Epidermal melanocyte (primary cell): Measurements from ENCODE around the gene SLC39A6.
"Not testable (repeated sequence)": the region's sequence is repeated elsewhere in the genome, so short reads cannot be mapped to it uniquely, and the experiment has no call there.

Experiments used
- DNase-seq: peaks from one replicate; pipeline ENCODE4 v3.0.0; 2011; ENCODE audit warnings: low spot score; ENCODE audit not compliant: insufficient read length

The SLC39A6 gene

GRCh38 chr18:36101943-36102342 lies 27.2 kb downstream of the SLC39A6 start:
- DNase-seq: no peak

- no peak for DNase-seq
These were observed 29.8 kb downstream of the SLC39A6 start for GRCh38 chr18:36099311-36099710.

DNA sequence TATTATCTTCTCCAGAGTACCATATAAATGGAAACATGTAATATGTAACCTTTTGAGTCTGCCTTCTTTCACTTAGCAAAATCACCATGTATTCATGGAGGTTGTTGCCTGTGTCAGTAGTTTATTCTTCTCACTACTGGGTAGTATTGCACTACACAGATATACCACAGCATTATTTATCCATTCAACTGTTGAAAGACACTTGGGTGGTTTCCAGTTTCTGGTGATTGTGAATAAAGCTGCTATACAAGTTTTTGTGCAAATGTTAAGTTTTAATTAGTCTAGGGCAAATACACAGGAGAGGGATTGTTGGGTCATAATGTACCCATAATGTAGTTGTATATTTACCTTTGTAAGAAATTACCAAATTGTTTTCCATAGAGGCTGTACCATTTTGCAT lies 32.2 kb downstream of the SLC39A6 start:
- no peak for DNase-seq

GRCh38 chr18:36095936-36096519 lies 33.1 kb downstream of the SLC39A6 start:
- DNase-seq: peak; percentile 40

DNA sequence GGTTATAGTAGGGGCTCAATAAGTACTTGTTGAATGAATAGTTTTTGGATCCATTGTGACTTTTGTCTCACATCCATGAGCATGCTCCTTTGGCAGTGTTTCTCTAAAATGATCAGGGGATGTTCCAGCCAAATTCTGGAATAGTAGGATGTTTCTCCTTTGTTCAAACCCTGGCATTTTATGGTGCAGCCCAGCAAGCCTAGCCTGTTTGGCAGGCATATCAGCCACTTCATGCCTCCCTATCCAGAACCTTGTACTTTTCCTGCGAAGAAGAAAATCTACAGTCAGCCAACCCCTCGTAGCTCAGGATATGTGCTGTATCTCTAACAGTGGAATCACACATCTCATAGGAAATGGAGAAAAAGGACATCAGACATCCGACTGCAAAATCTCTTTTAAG lies 34.7 kb downstream of the SLC39A6 start:
- DNase-seq: no peak

DNA sequence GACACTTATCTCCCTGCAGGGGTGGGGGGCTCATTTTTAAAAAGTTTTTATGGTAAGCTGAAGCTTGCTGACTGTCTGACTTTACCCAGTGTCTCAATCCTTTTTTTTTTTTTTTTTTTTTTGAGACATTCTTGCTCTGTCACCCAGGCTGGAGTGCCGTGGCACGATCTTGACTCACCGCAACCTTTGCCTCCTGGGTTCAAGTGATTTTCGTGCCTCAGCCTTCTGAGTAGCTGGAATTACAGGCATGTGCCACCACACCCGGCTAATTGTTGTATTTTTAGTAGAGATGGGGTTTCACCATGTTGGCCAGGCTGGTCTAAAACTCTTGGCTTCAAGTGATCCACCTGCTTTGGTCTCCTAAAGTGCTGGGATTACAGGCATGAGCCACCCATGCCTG lies 37.0 kb downstream of the SLC39A6 start:
- not testable (repeated sequence) for DNase-seq

DNA sequence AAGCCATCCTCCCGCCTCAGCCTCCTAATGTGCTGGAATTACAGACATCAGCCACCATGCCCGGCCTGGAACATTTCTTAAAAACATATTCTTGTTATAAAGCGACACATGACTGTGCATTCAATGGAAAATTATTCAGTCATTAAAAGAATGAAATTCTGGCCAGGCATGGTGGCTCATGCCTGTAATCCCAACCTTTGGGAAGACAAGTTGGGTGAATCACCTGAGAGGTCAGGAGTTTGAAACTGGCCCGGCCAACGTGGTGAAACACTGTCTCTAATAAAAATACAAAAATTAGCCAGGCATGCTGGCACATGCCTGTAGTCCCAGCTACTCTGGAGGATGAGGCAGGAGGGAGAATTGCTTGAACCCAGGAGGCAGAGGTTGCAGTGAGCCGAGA lies 40.1 kb downstream of the SLC39A6 start:
- no peak for DNase-seq

DNA sequence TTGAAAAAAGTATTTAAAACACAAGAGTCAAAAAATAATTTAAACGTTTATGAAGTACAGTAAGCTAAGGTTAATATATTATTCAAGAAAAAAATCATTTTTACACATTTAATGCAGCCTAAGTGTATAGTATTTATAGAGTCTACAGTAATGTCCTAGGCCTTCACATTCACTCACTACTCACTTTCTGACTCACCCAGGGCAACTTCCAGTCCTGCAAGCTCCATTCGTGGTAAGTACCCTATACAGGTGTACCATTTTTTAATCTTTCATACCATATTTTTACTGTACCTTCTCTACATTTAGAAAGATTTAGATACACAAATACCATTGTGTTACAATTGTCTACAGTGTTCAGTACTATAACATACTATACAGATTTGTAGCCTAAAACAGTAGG lies 40.9 kb downstream of the SLC39A6 start:
- DNase-seq: no peak

DNA sequence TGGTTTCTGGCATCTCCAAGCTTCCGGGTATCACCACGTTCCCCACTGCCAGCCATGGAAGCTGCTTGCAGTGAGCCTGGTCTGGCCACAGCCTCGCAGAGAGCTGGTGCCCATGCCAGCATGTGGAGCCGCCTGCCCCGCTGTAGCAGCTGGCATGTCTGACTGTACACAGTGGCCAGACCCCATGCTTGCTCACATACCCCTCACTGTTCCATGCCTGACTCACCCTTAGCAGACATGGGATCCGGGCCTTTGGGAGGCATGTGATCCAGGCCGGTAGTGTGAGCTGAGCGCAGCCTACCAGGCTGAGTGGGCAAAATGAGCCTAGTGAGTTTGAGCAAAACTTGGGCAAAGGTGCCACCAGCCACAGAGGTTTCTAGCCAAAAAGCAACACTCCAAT lies 43.0 kb downstream of the SLC39A6 start:
- DNase-seq: no peak

DNA sequence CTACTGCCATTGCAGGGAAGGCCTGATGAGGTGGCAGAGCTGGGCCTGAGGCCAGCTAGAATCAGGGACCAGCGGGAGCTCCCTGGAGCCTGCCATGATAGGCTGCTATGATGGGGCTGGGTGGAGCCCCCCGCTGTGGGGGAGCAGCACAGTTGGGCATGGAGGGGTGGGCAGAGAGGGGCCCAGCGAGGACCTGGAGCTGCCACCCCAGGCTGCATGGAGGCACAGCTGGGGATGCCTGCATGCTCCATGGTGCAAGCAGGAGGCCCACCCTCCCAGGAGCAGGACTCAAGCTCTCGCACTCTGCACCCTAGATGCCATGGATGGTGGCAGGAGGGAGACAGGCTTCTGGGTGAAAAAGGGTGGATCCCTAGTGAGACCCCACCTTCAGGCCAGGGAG lies 43.9 kb downstream of the SLC39A6 start:
- DNase-seq: no peak

DNA sequence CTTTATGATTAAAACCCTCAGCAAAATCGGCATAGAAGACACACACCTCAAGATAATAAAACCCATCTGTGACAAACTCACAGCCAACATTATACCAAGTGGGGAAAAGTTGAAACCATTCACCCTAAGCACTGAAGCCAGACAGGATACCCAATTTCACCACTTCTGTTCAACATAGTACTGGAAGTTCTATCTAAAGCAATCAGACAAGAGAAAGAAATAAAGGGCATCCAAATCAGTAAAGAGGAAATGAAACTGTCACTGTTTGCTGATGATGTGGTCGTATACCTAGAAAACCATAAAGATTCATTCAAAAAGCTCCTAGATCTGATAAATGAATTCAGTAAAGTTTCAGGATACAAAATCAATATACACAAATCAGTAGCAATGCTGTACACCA lies 45.4 kb downstream of the SLC39A6 start:
- DNase-seq: no peak

DNA sequence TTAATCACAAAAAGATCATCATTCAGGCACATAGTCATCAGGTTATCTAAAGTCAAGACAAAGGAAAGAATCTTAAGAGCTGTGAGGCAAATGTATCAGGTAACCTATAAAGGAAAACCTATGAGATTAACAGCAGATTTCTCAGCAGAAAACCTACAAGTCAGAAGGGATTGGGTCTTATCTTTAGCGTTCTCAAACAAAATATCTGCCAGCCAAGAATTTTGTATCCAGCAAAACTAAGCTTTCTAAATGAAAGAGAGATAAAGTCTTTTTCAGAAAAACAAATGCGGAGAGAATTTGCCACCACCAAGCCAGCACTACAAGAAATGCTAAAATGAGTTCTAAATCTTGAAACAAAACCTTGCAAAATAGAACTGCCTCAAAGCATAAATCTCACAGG lies 48.0 kb downstream of the SLC39A6 start:
- DNase-seq: not testable (repeated sequence)

GRCh38 chr18:36078751-36079529 lies 50.2 kb downstream of the SLC39A6 start:
- no peak for DNase-seq

DNA sequence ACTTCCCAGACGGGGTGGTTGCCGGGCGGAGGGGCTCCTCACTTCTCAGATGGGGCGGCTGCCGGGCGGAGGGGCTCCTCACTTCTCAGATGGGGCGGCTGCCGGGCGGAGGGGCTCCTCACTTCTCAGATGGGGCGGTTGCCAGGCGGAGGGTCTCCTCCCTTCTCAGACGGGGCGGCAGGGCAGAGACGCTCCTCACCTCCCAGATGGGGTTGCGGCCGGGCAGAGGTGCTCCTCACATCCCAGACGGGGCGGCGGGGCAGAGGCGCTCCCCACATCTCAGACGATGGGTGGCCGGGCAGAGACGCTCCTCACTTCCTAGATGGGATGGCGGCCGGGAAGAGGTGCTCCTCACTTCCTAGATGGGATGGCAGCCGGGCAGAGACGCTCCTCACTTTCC lies 51.4 kb downstream of the SLC39A6 start:
- DNase-seq: not testable (repeated sequence)

GRCh38 chr18:36075862-36076587 lies 53.1 kb downstream of the SLC39A6 start:
- peak; percentile 61 for DNase-seq

GRCh38 chr18:36074435-36074834 lies 54.7 kb downstream of the SLC39A6 start:
- no peak for DNase-seq

- DNase-seq: no peak
These were observed 55.5 kb downstream of the SLC39A6 start for GRCh38 chr18:36073676-36074075.

- DNase-seq: not testable (repeated sequence)
These were observed 56.7 kb downstream of the SLC39A6 start for GRCh38 chr18:36072406-36072805.

GRCh38 chr18:36067055-36067957 lies 61.8 kb downstream of the SLC39A6 start, which contains the start of gene RPRD1A:
TSS of gene RPRD1A (minus strand) at chr18:36067559. CDS start at chr18:36067404, 155 bp downstream.
- peak; percentile 88 for DNase-seq

DNA sequence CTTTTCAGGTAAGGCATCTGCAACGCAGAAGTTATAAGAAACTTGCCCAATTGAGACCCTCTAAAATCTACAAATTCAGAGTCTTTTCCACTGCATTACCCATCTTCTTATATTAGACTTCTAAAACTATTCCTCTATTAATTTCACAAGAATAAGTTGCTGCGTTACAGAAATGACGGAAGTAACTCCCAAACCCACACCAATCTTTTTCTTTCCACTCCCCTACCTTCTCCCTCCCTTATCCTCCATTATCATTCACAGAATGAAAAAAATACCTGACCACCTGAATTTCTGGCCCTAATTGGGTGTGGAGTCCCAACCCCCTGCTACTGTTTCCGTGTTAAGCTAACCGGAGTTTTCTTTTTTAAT lies 62.5 kb downstream of the SLC39A6 start:
- no peak for DNase-seq

DNA sequence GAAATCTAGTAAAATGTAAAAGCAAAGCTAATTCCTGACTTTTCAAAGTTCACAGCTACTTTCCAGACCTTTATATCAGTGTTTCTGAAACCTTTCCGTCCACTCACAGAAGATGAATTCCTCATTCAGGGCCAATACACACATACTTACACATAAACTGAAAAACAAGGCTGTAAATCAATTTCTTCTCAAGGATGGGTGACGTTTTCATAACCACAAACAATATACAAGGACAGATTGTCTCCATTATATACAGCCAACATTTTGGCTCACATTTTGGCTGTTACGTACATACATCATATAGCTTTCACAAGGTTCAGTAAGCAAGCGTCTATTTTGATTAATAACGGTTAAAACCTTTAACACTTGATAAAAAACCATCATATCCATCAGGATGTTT lies 63.1 kb downstream of the SLC39A6 start:
- no peak for DNase-seq

GRCh38 chr18:36064809-36065079 lies 64.4 kb downstream of the SLC39A6 start:
- DNase-seq: not testable (repeated sequence)
